SK-N-SH (cell line): ENCODE measurements around the gene TCEA3.

Experiments used
- CHD2 ChIP-seq: fragments of 150-350 bp; IDR thresholded peaks from 2 replicates; pipeline ENCODE4 v1.6.1; 2018; ENCODE audit warnings: low read length; ENCODE audit not compliant: partially characterized antibody
- CTCF ChIP-seq: fragments of 200-600 bp; sonication (generic); IDR thresholded peaks from 2 replicates; pipeline ENCODE4 v1.6.1; 2017; ENCODE audit warnings: antibody characterized with exemption, mild to moderate bottlenecking, moderate library complexity
- EP300 ChIP-seq, 2 experiments: IDR thresholded peaks; 2 replicates each; pipeline versions ENCODE4 v1.4.0 to v1.6.1; 2012; ENCODE audit warnings: borderline replicate concordance in 1 of 2, low read depth in 1 of 2, low read length in 1 of 2
- EZH2phosphoT487 ChIP-seq: fragments of 200-600 bp; sonication (generic); IDR thresholded peaks from 2 replicates; pipeline ENCODE4 v1.6.1; 2017; ENCODE audit warnings: low read depth, mixed run types, mild to moderate bottlenecking, antibody characterized with exemption, moderate library complexity, borderline replicate concordance
- GABPA ChIP-seq: IDR thresholded peaks from 2 replicates; pipeline ENCODE4 v1.4.0; 2012; ENCODE audit warnings: low read depth, mild to moderate bottlenecking
- MAX ChIP-seq: IDR thresholded peaks from 2 replicates; pipeline ENCODE4 v1.4.0; 2012; ENCODE audit warnings: low read depth
- MEF2A ChIP-seq: IDR thresholded peaks from 2 replicates; pipeline ENCODE4 v1.4.0; 2012; ENCODE audit warnings: low read depth, borderline replicate concordance
- NFIC ChIP-seq: IDR thresholded peaks from 2 replicates; pipeline ENCODE4 v1.4.0; 2012; ENCODE audit warnings: borderline replicate concordance
- POLR2AphosphoS5 ChIP-seq: IDR thresholded peaks from 2 replicates; pipeline ENCODE4 v1.6.1; 2012; ENCODE audit warnings: low read depth, low read length
- SIN3A ChIP-seq: IDR thresholded peaks from 2 replicates; pipeline ENCODE4 v1.6.1; 2012; ENCODE audit warnings: low read depth, mild to moderate bottlenecking, low read length, moderate library complexity, borderline replicate concordance
- TAF1 ChIP-seq: IDR thresholded peaks from 2 replicates; pipeline ENCODE4 v1.6.1; 2012; ENCODE audit warnings: low read depth, mild to moderate bottlenecking, low read length, moderate library complexity, borderline replicate concordance
- TCF12 ChIP-seq: IDR thresholded peaks from 2 replicates; pipeline ENCODE4 v1.4.0; 2012
- TEAD4 ChIP-seq: IDR thresholded peaks from 2 replicates; pipeline ENCODE4 v1.4.0; 2012; ENCODE audit warnings: mild to moderate bottlenecking, borderline replicate concordance; ENCODE audit not compliant: insufficient read depth
- YY1 ChIP-seq: IDR thresholded peaks from 2 replicates; pipeline ENCODE4 v1.4.0; 2012; ENCODE audit warnings: low read depth, mild to moderate bottlenecking

- TF ChIP-seq MAX = no peak
- TF ChIP-seq POLR2AphosphoS5 = no peak
- no peak for TF ChIP-seq MEF2A
- TF ChIP-seq CTCF = no peak
- TF ChIP-seq YY1 = no peak
- no peak for TF ChIP-seq NFIC
- no peak for TF ChIP-seq EZH2phosphoT487
- no peak for TF ChIP-seq GABPA
- no peak for TF ChIP-seq TEAD4
- TF ChIP-seq CHD2 = no peak
- no peak for TF ChIP-seq TCF12
- TF ChIP-seq EP300 (IDR thresholded peaks at IDR 0.05; ENCODE audit: borderline replicate concordance in 1 of 2, low read depth in 1 of 2, low read length in 1 of 2) = no peak
- TF ChIP-seq TAF1 = no peak
- TF ChIP-seq SIN3A = no peak
Measured at GRCh38 chr1:23405946-23406345, 18.6 kb downstream of the TCEA3 start.
